Measurements from ENCODE around the gene DAPK3.
A peak's percentile ranks its signal among the peaks of the same experiment; 100 is the strongest.
"Not testable (repeated sequence)": the region's sequence is repeated elsewhere in the genome, so short reads cannot be mapped to it uniquely, and the experiment has no call there.

The DAPK3 gene

DNA sequence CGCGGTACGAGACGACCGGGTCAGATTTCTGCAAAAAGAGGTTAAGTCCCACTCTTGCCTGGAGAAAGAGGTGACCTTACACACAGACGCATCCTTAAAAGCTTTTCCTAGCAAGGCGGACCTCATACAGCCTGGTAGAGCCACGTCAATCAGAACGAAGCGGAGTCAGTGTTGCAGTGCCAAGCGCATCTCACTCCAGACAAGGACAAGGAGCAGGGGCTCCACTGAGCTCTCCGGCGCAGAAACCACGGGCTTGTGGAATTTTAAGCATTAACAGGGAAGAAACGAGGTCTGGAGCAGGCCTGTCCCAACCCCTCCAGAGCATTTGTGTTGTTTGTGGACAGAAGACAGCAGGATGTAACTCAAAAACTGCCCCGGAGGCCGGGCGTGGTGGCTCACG, 7.2 kb upstream of the DAPK3 start:
- no peak for DNase-seq (ENCODE audit: low read depth)

GRCh38 chr19:3977242-3978143, 6.6 kb upstream of the DAPK3 start:
- DNase-seq (ENCODE audit: low read depth) = no peak

GRCh38 chr19:3976495-3977241, 5.8 kb upstream of the DAPK3 start:
- DNase-seq (ENCODE audit: low read depth) = no peak

DNA sequence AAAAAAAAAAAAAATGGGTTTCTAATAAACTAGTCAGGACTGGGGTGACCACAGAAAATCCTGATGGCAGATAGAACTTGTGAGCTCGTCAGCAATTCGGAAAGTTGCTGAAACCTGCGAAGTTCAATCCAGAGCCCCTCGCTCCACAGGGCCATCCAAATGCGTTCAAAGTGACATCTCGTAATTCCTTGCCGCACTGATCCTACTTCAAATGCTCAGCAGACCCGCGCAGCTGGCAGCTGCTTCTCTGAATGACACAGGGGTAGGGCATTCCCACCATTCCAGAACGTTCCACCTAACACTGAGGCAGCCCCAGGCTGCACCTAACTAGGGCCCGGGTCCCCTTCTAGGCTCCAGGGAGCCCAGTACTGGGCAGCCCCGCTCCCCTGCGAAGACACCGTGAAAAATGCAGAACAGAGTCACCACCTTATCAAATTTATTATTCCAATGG, 4.8 kb upstream of the DAPK3 start:
- DNase-seq (ENCODE audit: low read depth) = no peak

- DNase-seq (ENCODE audit: low read depth) = no peak
These were observed 4.2 kb upstream of the DAPK3 start for GRCh38 chr19:3975144-3975543.

DNA sequence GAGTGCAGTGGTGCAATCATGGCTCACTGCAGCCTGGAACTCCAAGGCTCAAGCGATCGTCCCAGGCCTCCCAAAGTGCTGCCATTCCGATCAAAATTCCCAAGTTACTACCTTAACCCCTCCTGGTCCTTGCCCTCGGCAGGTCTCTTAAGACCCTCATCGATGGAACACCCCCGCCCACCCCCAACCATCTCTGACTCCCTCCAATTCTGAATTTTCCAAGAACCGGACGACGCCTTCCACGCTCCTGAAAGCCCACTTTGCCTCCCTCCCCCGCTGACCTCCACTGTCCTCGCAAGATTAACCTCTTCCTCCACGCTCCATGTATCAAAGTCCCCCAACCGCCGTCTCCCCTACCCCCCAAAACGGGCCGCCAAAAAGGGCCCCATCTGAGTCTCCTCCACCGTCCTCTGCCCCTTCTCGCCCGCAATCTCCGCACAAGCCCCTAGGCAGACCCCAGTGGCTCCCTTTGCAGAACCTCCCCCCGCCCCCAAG, 539 bp downstream of the DAPK3 start:
- no peak for DNase-seq (ENCODE audit: low read depth)

- DNase-seq (ENCODE audit: low read depth) = peak; percentile 82
These were observed 1.2 kb downstream of the DAPK3 start for GRCh38 chr19:3969435-3970312.

DNA sequence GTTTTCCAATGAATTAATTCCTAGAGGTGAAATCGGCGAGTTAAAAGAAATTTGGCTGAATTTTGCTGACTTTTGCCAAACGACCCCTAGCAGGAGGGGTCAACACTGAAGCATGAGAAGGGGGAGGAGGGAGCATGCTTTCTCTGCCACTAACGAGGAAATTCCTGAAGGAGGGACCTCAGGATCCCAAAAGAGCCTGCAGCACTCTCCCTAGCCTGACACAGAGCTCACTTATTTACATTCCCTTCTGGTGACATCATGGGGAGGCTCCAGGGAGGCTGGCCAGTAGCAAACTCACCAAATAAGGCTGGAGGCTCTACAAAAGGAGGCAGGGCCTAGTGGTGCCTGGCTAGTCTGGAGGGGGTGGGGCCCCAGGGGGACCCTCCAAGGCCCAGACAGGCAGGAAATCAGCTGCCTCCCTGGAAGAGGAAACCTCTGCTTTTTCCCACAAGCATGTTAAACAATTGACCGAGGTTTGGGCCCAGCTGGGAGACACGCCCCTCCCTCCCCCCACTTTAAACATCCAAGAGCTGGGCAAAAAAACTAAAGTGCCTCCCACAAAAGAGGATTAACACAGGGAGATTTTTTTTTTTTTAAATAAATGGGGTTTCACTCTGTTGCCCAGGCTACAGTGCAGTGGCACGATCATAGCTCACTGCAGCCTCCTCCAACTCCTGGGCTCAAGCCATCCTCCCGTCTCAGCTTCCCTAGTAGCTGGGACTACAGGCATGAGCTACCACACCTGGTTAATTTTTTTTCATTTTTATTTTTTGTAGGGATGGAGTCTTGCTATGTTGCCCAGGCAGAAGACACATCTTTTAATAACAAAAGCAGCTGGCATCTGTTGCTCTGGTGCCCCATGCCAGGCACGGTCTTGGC, 2.1 kb downstream of the DAPK3 start:
- peak; percentile 99 for DNase-seq (ENCODE audit: low read depth)

DNA sequence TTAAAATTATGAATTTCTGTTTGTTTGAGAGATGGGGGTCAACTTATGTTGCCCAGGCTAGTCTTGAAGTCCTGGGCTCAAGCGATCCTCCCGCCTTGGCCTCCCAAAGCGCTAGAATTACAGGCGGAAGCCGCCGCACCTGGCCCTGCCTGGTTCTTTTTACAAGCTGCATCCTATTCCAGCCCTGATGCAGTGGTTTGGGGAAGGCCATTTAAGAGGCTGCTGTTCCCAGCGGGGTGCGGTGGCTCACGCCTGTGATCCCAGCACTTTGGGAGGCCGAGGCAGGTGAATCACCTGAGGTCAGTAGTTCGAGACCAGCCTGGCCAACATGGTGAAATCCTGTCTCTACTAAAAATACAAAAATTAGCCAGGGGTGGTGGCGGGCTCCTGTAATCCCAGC, 2.9 kb downstream of the DAPK3 start:
- DNase-seq (ENCODE audit: low read depth) = not testable (repeated sequence)

DNA sequence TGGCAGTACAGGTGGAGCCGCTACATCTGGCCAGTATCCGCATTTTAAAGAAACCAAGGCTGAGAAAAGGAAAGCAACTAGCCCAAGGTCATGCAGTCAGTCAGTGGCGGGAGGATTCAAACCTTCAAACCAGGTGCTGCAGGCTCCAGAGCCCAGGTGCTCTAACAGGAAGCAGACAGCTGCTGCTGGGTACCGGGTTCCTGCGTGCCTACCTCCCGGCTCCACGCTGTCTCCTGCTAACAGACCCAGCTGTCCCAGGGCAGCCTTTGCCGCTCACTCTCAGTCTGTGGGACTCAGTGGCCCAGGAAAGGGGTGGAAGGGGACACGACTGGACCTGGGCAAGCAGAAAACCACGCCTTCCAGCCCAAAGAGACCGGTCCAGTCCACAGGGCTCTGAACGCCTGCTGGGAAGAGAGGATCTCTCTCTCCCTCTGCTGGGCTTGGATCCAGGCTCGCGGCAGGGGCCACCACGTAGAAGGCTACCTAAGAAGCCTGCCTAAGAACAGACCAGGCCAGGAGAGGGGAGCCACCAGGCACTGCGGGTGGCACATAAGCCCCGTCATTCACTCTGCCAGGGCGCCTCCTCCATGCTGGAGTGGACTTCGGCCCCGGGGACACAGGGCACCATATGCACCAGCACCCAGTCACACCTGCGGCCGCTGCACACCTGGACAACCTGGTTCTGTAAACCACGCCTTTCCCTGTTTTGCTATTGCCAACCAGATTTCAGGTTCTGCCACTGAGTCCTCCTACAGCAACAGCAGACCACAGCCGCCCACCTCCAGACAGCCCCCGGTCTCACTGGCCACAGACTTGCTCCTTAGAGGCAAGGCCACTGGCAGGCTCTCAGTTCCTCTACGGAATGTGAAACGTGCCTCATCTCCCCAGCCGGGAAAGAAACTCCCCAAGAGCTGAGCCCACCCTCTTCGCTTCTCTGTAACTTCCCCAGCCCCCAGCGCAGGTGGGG, 4.6 kb downstream of the DAPK3 start:
- DNase-seq (ENCODE audit: low read depth) = no peak

DNA sequence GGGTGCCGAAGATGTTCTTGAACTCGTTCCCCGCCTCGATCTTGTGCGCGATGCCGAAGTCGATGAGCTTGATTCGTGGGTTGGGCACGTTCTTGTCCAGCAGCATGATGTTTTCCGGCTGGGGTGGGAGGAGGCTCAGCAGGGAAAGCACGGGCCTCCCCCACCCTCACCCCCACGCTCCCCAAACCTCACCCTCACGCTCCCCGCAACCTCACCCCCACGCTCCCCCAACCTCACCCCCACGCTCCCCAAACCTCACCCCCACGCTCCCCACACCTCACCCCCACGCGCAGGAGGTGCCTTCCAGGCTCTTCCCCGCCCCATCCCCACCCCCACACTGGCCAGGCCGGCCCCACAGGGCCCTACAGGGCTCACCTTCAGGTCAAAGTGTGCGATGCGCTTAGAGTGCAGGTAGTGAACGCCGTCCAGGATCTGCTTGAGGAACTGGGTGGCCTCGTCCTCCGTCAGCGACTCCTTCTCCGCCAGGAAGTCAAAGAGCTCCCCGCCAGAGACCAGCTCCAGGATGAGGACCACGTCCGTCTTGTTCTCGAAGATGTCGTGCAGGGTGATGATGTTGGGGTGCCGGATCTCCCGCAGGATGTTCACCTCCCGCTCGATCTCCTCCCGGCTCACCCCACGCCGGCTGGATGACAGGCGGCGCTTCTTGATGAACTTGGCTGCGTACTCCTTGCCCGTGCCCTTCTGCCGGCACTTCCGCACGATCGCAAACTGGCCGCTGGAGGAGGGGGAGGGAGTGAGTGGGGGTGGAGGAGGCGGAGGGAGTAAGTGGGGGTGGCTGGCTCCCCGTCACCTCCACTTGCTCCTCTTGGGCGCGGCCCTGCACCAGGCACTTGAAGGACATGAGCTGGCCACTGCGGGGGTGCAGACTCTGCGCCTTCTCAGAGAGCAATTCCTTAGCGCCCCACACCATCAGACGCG, 6.4 kb downstream of the DAPK3 start:
- DNase-seq (ENCODE audit: low read depth) = no peak

DNA sequence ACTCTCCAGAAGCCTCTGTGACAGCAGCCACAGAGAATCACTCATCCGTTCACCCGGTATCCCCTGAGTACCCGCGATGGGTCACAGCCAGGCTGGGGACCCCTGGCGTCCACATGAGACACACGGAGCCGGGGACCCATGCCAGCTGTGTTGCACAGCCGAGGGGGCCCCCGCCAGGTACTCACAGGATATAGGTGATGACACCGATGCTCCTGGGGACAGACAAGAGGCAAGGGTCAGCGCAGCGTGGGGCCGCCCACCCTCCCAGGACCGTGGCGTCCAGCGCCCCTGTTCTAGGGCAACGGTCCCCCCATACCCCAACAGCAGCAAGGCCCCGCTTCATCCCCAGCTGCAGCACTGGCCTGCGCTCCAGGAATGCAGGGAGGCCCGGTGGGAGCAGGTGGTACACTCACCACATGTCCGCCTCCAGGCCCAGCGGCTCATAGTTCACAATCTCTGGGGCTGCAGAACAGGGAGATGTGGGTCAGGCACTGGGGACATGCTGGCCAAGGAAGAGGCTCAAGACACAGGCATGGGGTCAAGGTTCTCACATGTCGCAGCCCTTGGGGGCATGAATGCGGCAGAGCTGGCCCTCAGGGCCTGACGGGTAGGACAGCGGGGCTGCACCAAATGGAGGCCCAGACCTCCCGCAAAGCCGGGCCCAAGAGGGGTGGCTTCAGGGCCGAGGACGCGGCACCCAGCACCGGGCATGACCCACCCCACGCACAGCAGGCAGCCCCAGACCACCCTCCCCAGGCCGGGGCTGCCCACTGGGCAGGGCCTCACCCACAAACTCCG, 7.2 kb downstream of the DAPK3 start:
- no peak for DNase-seq (ENCODE audit: low read depth)

DNA sequence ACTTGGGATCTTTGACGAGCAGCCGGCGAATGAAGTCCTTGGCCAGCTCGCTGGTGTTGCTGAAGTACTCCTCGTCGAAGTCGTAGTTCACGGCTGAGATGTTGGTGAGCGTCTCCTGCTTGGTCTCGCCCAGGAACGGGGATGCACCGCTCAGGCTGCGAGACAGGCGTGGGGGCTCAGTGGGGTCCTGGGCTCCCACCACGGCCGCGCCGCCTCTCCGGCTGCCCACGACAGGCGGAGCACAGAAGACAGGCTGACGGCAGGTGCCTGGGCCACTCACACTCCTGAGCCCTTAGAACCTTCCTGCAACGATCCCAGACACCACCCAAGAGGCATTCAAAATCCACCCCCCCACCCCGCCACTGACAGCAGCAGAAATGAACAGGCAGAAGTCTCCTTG, 9.9 kb downstream of the DAPK3 start:
- no peak for DNase-seq (ENCODE audit: low read depth)

DNA sequence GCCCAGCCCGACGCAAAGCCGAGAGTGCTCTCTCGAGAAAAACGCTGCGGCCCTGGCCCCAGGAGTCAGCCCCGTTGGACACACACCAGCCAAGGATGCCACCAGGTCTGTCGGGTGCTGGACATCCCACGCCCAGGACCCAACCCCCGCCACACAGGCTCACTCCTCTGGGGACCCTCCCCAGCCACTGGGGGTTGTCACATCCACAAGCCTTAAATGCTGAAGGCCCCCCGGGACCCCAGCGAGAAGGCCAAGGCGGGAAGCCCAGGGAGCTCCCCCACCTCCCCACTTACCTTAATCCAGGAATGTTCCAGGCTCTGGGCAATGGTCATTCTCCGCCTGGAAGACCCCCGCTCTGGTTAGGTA, 11.2 kb downstream of the DAPK3 start:
- DNase-seq (ENCODE audit: low read depth) = no peak

DNA sequence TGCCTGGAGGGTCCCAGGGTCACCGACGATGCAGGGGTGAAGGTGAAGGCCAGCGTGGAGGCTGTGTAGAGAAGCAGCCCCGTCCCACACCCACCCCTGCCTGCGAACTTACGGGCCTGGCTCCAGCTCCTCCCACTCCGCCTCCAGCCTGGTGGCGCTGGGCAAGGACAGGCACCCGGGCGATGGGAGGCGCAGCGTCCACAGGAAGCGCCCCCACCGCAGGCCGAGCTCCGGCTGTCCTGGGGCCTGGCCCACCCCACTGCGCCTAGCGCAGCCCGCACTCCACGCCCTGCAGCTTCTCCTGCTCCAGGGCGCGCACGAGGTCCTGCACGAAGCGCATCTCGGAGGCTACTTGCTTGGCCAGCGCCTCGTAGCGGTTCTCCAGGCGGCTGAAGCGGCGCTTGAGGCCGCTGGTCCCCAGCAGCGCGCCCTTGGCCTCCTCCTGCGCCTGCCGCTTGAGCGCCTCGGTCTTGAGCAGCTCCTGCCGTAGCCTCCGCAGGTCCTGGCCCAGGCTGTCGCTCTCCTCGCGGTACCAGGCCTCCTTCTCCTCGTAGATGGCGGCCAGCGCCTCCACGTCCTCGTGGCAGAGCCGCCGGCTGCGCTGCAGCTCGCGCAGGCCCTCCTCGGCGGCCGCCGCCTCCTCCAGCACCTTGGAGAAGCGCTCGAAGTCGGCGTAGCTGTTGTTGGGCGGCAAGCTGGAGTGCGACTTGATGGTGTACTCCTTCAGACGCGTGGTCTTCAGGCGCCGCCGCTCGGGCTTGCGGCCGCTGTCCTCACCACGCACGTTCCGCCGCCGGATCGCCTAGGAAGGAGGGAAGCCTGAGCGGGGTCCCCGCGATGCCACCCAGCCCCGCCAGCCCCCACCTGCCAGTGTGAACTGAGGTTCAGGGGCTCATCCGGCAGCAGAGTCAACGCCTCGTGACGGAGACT, 11.8 kb downstream of the DAPK3 start:
- DNase-seq (ENCODE audit: low read depth) = no peak

DNA sequence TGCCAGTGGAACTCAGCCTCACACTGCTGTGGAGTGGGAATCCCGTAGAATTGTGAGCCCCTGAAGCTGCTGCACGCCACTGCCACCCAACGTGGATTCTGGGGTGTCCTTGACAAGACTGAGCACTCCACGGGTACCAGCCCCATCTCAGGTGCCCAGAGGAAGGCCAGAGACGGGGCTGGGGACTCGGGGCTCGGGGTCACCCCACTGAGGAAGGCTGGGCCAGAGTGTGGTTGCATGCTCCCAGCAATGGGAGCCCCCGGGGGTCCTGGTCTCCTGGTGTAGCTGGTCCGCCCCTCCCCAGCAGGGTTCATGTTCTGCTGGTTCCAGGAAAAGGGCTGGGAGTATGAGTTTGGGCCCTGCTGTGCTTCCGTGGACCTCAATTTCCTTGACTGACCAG, 15.2 kb downstream of the DAPK3 start:
- no peak for DNase-seq (ENCODE audit: low read depth)

- DNase-seq (ENCODE audit: low read depth) = not testable (repeated sequence)
These were observed 15.6 kb downstream of the DAPK3 start for GRCh38 chr19:3955276-3955675.

All from stromal cell of bone marrow (primary cell).